Activated CD4-positive, alpha-beta T cell treated with anti-CD3 and anti-CD28 coated beads, Interleukin-10, Interleukin-2, amounts not matched to agents 100 ng/mL and 50 ng/mL, durations not matched to agents 16 hours and 8 hours (primary cell): ENCODE results near the gene STRA6.
A peak's percentile ranks its signal among the peaks of the same experiment; 100 is the strongest.

Experiments used
- DNase-seq: peaks from one replicate; pipeline ENCODE4 v3.0.0-alpha.2; 2020

STRA6 gene

DNA sequence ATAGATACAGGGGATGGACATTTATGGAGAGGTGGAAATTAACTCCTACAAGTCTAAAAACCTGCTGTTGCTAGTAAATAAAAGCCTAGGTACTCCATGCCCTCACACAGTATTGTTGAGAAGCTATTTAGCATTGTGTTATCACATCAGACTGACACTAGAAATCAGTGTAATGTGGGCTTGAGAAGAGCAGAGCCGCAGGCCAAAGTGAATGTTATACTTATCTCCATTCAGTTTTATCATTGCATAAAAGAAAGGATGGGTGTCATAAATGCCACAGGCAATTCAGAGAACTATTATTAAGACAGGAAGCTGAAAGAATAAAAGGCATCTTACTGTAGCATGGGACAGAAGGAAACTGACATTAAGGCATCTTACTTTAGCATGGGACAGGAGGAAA, 42.8 kb downstream of the STRA6 start:
- no peak for DNase-seq

- DNase-seq: peak; percentile 68
These were observed 43.5 kb downstream of the STRA6 start for GRCh38 chr15:74158855-74159650.

- no peak for DNase-seq
These were observed 44.4 kb downstream of the STRA6 start for GRCh38 chr15:74157868-74158827.

DNA sequence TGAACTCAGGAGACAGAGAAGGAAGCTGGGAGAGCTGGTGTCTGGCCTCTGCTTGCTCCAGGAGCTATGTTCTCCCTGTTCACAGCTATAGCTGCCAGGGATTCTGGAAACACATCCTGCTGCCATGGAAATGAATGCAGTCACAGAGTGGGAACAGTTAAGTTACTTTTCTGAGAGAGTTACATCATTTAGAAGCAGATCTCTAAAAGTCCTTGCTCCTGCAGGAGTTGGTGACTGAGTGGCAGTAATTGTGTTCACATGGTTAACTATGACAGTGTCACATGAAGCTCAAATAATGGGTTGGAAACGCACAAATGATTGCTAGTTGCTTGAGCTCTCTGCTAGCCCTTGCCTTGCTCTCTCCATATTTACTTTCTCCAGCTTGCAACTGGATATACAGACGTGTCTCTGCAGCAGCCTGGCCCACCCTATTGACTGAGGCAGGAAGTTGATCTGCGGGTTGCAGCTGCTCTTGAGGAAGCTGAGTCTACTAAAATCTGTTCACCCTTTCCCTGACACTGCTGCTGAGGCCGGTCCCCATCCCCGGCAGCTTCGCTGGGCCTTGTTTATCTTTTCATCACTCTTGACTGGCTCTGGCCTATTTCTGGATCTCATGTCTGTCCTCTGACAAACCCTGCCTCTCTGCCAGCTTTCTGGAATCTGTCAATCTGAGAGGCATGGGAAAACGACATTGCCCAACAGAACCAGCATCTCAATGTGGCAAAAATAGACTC, 45.7 kb downstream of the STRA6 start:
- DNase-seq: peak; percentile 25

- DNase-seq: no peak
These were observed 46.7 kb downstream of the STRA6 start for GRCh38 chr15:74155766-74156417.

DNA sequence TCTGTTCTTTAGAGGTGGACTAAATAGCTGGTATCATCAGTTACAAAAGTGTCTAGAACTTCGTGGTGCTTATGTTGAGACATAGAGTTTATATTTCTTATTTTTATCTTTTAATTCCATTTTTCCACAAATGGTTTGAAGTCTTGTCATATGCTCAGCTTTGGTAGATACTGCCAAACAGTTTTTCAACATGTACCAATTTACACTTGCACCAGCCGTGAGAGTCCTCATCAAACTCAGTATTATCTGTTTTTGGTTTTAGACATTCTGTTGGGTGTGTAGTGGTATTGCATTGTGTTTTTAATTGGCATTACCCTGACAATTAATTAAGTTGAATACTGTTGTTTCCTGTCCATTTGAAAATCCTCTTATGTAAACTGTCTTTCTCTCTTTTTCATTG, 55.5 kb downstream of the STRA6 start:
- no peak for DNase-seq

- DNase-seq: no peak
These were observed 56.2 kb downstream of the STRA6 start for GRCh38 chr15:74146277-74146800.

GRCh38 chr15:74144153-74144775, 58.3 kb downstream of the STRA6 start:
- no peak for DNase-seq

DNA sequence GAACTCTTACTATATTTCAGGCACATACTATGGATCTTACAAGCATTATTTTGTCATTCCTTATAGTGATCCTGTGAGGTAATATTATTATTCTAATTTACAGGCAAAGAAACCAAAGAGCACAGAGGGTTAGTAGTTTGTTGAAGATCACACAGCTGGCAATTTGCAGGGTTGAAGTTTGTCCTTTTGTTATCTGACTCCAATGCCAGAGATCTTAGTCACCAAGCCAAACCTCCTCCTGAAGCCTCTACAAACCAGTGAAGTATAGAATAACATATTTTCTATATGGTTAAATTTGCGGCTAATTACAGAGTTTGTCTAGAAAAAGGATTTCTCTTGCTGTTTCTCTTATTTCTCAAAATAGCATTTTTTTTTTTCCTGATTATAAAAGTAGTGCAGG, 61.0 kb downstream of the STRA6 start:
- DNase-seq: no peak

GRCh38 chr15:74138642-74139041, 63.9 kb downstream of the STRA6 start:
- DNase-seq: no peak

- no peak for DNase-seq
These were observed 65.1 kb downstream of the STRA6 start for GRCh38 chr15:74137537-74137894.

DNA sequence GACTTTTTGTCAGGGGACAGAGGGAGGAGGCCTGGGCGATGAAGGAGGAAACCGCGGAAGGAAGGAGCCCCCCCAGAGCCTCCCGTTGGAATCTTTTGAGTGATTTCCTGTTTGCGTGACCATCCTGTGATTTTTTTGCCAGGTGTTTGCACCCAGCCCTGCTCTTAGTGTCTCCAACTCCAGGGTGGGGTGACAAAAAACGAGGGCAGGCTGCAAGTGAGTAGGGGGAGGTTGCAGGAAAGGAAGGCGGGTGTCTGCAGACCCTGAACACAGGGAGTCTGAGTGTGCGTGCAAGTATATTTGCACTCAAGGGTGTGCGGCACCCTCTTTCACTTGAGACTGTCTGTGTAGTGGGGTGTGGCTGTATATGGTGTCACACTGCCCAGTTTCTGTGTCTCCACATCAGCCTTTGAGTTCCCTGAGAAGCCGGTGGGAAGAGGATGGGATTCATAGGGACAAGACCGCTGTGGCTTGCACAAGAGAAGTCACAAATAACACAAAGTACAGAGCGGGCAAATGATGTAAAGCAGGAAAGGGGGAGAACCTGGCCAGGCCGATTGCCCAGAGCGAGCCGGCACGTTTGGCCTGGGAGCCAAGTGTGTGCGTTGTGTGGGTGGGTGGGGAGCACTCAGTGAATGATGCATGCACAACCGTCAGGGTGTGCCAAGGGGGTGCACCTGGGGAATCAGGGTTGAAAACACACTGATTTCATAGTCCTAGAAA, 65.6 kb downstream of the STRA6 start:
- no peak for DNase-seq

DNA sequence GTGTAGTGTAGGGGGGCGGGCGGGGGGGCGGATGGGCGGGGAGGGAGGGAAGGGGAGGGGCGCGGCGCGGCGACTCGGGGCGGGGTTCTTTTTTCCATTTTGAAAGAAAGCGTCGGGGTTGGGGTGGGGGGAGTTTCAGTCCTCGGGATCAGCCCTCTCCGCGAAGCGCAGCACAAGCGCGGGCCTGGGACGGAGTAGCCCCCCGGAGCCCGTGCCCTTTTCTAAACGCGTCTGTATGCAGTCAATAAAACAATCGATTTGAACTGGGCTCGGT, 66.1 kb downstream of the STRA6 start:
- DNase-seq: no peak

DNA sequence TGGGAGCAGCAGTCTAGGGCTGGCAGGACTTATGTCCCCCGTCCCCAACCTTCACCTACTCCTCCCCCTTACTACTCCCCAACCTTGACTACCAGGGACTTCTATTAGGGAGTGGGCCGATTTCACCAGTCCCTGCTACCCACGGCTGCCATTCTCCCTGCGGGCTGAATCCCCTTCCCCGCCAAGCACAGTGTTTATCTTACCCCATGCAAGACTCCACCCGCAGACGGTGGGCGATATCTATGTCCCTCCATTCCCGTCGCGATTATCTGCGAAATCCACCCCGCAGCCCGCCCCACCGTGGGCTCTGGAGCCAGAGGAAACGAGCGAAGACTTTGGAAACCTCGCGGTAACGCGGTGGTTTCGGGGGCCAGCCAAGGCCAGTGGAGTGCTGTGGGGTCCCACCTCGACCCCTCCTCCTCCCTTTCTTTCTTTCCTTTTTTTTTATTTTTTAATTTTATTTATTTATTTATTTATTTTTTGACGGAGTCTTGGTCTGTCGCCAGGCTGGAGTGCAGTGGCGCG, 67.5 kb downstream of the STRA6 start:
- no peak for DNase-seq

DNA sequence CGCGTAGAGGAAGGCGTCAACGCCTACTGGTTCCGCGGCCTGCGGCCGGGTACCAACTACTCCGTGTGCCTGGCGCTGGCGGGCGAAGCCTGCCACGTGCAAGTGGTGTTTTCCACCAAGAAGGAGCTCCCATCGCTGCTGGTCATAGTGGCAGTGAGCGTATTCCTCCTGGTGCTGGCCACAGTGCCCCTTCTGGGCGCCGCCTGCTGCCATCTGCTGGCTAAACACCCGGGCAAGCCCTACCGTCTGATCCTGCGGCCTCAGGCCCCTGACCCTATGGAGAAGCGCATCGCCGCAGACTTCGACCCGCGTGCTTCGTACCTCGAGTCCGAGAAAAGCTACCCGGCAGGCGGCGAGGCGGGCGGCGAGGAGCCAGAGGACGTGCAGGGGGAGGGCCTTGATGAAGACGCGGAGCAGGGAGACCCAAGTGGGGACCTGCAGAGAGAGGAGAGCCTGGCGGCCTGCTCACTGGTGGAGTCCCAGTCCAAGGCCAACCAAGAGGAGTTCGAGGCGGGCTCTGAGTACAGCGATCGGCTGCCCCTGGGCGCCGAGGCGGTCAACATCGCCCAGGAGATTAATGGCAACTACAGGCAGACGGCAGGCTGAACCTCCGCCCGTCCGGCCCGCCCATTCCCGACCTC, 68.1 kb downstream of the STRA6 start:
- peak; percentile 46 for DNase-seq

DNA sequence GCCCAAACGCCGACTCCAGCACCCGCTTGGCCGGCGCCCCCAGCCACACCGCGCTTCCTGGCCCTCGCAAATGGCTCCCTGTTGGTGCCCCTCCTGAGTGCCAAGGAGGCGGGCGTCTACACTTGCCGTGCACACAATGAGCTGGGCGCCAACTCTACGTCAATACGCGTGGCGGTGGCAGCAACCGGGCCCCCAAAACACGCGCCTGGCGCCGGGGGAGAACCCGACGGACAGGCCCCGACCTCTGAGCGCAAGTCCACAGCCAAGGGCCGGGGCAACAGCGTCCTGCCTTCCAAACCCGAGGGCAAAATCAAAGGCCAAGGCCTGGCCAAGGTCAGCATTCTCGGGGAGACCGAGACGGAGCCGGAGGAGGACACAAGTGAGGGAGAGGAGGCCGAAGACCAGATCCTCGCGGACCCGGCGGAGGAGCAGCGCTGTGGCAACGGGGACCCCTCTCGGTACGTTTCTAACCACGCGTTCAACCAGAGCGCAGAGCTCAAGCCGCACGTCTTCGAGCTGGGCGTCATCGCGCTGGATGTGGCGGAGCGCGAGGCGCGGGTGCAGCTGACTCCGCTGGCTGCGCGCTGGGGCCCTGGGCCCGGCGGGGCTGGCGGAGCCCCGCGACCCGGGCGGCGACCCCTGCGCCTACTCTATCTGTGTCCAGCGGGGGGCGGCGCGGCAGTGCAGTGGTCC, 68.7 kb downstream of the STRA6 start:
- DNase-seq: no peak

GRCh38 chr15:74132681-74133651, 69.6 kb downstream of the STRA6 start:
- peak; percentile 43 for DNase-seq

DNA sequence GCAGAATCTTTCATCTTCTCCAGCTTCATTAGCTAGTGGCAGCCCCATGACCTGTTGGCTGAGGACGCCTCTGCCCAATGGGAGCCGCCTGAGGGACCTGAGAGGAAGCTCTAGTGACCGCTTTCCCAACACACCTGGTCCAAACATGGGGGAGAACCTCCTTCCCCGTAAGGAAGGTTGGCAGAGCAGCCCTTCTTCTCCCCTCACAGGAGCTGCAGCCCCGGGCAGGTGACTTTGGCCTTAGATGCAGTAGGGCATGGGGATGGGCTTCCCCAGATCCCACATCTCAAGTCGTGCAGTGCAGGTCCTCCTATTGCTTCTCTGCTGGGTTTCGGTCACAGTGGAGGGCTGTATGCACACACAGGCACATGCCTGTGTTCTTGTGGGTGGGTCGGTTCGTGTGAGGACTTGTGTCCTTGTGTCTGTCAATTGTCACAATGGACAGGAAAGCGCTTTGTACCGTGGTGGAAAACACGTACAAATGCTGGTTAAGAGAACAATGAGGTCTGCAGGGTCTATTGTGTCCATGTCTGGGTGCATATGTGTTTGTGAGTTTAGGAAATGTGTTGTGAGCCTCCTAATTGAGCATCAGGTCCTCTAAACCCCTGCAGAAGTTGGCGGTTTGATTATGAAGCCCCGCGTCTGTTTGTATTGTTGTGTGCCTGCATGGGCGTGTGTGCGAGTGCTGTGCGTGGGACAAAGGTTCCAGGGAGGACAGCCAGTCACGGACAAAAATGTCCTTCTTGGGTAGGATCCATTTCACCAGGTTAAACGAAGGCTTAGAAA, 70.8 kb downstream of the STRA6 start:
- DNase-seq: no peak
